ENCODE results near the gene CTRL. TPM values are rescaled to one million over a fixed set of nuclear protein-coding genes. Genes with fewer than 3 reads are reported as not detected.
A peak's percentile ranks its signal among the peaks of the same experiment; 100 is the strongest.
"Not testable (repeated sequence)": the region's sequence is repeated elsewhere in the genome, so short reads cannot be mapped to it uniquely, and the experiment has no call there.

The CTRL gene
- total RNA-seq, 1 donor from 2014 or later = 0.98 TPM

- DNase-seq (ENCODE audit: low spot score) (peak; percentile 89), ATAC-seq (peak; percentile 85)
- intact Hi-C loops (cut with DNase I) = no loop called here
These were observed 12.2 kb upstream of the CTRL start, which contains the start of gene LCAT for GRCh38 chr16:67943619-67944504. TSS of gene LCAT (minus strand) at chr16:67944120. CDS start at chr16:67944101, 19 bp downstream.

DNA sequence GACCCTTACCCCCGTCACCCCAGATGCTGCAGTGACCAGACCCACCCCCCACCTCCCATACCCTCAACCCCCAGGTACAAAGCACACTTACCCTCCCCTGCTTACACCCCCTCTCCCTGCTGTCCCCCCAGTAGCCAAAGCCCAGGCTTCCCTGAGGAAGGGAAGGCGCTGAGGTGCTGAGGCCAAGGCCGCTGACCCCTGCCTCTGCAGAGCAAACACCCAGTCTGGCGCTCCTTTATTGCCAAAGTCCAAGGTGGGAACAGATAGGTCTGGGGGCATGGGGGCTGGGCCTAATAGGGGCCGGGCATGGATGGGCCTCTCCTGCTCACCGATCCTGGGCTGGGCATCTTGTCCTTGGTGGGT is 11.6 kb upstream of the CTRL start:
- ATAC-seq = no peak
- intact Hi-C loops (cut with DNase I) = no loop called here
- no peak for DNase-seq (ENCODE audit: low spot score)

DNA sequence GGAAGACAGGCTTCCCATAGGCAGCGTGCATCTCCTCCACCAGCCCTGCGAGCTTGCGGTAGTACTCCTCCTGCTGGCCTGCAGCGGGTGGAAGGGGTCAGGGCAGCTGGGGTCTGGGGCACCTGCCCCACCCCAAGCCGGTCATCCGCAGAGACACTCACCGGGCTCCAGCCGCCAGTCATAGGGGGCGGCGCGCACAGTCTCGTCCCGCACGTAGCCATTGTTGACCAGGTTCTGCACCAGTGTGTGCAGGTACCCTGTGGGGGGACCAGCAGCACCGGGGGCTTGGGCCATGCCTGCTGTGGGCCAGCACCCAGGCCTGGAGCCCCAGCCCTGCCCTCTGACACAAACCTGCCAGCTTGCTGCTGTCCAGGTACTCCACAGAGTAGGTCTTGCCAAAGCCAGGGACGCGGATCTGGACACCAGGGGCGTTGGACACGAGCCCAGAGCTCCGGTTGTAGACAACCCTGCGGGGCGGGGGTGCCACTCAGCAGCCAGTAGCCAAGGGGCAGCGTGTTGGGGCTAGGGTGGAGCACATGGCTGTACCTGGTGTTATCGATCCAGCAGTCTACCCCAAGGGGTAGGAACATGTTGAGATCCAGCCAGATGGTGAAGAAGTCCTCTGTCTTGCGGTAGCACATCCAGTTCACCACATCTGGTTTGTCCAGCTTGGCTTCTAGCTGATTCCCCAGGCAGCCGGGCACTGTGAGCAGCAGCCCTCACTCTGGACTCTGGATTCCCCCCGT is 11.0 kb upstream of the CTRL start:
- DNase-seq (ENCODE audit: low spot score) = no peak
- intact Hi-C loops (cut with DNase I) = no loop called here
- ATAC-seq = no peak

DNA sequence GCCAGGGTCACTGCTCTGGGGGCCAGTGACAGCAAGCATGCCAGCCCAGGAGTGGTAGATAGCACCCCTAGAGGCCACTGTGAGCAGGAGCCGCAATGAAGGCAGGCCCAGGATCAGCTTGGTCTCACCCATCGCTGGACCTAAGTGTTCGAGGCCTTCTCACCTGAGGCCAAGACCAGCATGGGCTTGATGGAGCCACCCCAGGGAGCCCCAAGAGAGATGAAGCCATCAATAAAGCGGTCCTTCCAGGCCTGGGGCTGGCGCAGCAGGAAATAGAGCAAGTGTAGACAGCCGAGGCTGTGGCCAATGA is 10.5 kb upstream of the CTRL start:
- ATAC-seq (no peak), DNase-seq (ENCODE audit: low spot score) (no peak)
- intact Hi-C loops (cut with DNase I) = no loop called here

DNA sequence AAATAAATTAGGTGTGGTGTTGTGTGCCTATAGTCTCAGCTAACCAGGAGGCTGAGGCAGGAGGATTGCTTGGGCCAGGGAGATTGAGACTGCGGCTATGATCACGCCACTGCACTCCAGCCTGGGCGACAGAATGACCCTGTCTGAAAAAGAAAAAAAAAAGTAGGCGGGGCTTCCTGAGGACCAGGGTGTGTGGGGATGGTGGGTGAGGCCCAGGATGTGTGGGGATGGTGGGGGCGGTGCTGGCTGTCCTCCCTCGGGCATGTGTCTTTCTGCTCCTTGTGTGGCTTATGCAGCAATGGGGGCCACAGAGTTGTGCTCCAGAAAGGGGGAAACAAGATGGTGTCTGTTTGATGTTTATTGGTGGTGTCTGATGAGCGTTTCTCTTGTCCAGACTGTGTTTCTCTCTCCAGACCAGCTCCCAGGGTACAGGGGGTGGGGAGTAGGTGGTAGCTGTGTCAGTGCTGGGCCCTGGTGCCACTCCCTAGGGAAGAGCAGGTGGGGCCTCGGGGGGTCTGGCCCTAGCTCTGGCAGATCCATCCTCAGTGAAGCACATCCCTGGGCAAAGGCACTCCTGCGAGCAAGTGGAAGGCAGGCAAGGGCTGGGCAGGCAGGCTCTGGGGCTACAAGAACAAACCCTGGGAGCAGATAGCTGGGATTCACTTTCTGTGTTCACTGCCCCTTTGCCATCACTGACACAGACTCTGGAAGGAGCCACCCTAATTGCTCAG is 10.0 kb upstream of the CTRL start:
- DNase-seq (ENCODE audit: low spot score) (no peak), ATAC-seq (no peak)
- intact Hi-C loops (cut with DNase I) = no loop called here

DNA sequence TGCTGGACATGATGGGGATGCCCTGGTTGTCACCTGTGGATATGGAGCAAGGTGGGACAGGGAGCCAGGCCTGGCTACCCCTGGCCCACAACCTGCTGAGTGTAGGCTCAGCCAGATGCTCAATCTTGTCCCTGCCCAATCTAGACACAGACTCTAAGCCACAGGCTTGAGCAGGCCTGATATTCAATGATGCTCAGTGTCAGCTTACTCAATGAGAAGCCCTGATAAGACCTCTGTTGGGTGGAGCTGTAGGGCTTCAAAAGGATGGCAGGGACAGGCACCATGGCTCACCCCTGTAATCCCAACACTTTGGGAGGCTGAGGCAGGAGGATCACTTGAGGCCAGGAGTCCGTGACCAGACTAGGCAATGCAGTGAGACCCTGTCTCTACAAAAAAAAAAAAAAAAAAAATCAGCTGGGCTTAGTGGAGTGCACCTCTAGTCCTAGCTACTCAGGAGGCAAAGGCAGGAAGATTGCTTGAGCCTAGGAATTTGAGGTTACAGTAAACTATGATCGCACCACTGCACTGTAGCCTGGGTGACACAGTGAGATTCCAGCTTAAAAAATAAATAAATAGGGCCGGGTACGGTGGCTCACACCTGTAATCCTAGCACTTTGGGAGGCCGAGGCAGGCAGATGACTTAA is 8.9 kb upstream of the CTRL start:
- intact Hi-C loops (cut with DNase I) = no loop called here
- ATAC-seq (no peak), DNase-seq (ENCODE audit: low spot score) (no peak)

DNA sequence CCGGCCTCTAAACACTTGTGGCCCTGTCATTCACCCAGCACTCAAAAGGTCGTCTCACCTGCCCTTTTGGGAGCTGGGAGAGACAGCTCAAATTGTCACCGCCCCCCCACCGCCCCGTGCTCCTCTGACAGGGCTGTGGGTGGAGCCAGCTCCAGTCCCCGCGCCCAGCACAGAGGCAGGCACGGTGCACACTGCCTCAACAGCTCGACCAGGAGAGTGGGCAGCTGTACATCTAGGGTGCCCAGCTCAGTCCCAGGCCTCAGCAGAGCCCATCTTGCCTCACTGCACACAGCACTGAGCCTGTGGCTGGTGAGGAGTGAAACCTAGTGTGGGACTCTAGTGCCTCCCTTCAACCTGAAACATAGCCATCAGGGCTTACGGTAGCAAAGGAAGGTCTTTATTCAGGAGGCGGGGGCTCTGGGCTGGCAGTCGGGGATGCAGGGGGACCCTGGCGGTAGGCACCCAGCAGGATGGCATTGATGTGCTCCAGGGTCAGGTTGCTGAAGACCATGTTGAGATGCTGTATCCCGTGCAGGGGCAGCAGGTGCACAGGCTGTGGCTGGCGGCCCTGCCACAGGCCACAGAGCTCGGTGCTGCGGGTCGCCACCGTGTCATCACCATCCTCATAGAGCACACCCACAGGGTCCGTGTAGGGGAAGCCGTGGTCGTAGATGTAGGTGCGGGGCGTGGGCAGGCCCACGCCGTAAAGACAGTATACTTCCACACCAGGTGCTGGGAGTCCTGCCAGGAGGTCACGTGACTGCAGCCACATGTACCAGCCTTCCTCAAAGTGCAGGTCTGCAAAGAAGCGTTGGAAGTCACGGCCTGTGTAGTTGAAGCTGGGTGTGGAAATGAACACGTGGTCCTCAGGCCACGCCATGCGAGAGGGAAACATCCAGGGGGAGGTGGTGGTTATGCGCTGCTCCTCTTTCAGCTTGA is 8.1 kb upstream of the CTRL start:
- no peak for ATAC-seq
- DNase-seq (ENCODE audit: low spot score) = peak; percentile 74
- intact Hi-C loops (cut with DNase I) = no loop called here

DNA sequence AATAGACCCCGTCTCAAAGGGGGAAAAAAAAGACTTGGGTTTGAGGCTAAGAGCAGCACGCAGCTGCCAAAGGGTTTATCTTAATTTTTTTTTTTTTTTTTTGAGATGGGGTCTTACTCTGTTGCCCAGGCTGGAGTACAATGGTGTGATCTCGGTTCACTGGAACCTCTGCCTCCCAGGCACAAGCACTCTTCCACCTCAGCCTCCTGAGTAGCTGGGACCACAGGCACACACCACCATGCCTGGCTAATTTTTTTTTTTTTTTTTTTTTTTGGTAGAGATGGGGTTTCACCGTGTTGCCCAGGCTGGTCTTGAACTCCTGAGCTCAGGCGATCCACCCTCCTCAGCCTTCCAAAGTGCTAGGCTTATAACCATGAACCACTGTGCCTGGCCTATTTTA is 6.1 kb upstream of the CTRL start:
- ATAC-seq; DNase-seq (ENCODE audit: low spot score); intact Hi-C loops (cut with DNase I): not testable (repeated sequence)

GRCh38 chr16:67936880-67937605 is 5.4 kb upstream of the CTRL start:
- ATAC-seq (no peak), DNase-seq (ENCODE audit: low spot score) (no peak)
- intact Hi-C loops (cut with DNase I) = no loop called here

DNA sequence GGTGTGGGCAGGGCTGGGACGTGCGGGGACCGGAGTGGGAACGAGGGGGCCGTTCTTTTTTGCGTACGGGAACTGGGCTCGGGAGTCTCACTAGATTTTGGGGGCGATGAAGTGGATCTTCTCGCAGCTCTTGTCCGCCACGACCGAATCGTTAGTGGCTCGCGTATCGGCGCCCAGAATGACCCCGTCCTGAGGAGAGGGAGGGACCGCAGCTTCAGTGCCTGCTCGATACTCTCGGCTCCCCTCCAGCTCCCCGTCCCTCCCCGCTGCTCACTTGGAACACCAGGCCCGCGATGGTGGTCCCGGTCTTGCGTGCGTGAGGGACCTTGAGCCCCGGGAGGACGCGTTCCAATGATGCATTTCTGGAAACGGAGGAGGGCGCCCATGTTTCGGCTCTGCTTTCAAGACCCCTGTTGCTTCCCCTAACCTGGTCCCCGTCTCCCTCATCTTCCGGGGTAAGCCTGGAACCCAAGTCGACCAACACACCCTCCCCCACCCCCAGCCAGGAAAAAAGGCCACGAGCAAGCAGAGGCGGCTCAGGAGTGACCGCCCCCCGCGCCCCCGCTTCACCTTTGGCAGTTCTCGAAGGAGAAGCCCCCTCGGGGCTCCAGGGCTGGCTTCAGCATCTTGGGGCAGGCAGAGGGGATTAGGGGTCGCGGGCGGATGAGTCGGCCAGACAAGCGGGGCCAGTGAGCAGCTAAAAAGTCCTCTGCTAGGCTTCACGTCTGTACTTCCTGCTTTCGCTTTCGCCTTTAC is 4.6 kb upstream of the CTRL start, which contains the start of gene PSMB10:
Gene PSMB10, minus strand, starts transcription at position 727 of the 756 bp plus-strand sequence. Its CDS starts 101 bp downstream, at position 626.
- ATAC-seq (peak; percentile 46), DNase-seq (ENCODE audit: low spot score) (peak; percentile 73)
- intact Hi-C loops (cut with DNase I) = no loop called here

- peak; percentile 95 for DNase-seq (ENCODE audit: low spot score)
- intact Hi-C loops (cut with DNase I) = no loop called here
- peak; percentile 95 for ATAC-seq
These were observed 3.9 kb upstream of the CTRL start for GRCh38 chr16:67935402-67936123.

DNA sequence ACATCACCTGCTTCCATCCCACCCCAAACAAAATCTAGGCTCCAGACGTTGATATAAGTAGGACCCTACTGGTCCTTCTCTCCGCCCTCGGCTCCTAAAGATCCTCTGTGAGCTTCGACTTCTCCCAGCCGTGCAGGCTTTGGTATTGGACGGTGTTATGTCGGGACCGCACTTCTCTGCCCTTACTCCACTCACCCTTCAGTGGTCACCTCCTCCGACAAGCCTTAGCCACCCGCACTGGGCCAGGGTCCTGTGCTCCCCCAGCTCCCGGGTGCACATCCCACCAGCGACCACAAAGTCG is 3.4 kb upstream of the CTRL start:
- ATAC-seq = peak; percentile 13
- intact Hi-C loops (cut with DNase I) = no loop called here
- DNase-seq (ENCODE audit: low spot score) = no peak

GRCh38 chr16:67934306-67935100 is 2.8 kb upstream of the CTRL start:
- peak; percentile 2 for ATAC-seq
- intact Hi-C loops (cut with DNase I) = no loop called here
- peak; percentile 64 for DNase-seq (ENCODE audit: low spot score)

DNA sequence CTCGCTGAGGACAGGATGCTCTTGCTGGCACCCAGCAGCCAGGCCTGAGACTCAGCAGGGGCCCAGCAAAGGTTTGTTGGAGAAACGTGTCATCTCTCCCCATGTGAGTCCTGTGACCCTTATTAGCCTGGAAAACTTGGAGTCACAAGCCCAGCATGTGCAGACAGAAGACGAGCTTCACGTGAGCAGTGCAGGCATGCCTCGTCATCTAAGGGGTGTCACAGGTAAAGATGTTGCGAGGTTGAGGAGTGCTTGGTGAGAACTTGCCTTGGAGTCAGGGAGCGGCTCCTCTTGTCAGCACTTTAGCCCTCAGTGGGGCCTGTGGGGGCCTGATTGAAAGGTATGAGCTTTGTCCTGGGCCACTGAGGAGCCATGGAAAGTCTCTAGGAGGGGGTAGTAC is 2.1 kb upstream of the CTRL start:
- intact Hi-C loops (cut with DNase I) = no loop called here
- ATAC-seq = no peak

DNA sequence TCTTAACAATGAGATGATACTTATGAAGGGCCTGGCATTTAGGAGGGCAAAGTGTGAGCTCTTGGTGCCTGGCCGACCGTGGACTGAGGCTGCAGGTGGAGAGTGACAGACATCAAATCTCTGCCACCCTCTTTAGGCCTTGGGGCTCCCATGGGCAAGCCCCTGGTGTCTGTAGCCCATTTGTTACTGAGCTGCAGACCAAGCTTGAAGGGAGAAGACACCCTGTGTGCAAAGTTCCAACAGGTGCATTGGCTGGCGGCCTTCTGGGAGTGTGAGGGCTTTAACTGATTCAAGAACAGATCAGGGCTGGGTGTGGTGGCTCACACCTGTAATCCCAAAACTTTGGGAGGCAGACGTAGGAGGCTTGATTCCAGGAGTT is 789 bp upstream of the CTRL start:
- no peak for DNase-seq (ENCODE audit: low spot score)
- intact Hi-C loops (cut with DNase I) = no loop called here
- ATAC-seq = no peak

More for the DNA sequence above, 2.1 kb upstream of the CTRL start:
- DNase-seq (ENCODE audit: low spot score) = no peak

Measured in sciatic nerve (tissue), 2 donors.